Stimulated activated CD4-positive, alpha-beta T cell treated with anti-CD3 and anti-CD28 coated beads, Interleukin-15, amount 100 ng/mL, for 24 hours (primary cell): Measurements from ENCODE around the gene MAN2A2.
"Not testable (repeated sequence)": the region's sequence is repeated elsewhere in the genome, so short reads cannot be mapped to it uniquely, and the experiment has no call there.

ENCODE experiments used
- DNase-seq: peaks from one replicate; pipeline ENCODE4 v3.0.0-alpha.2; 2020

The MAN2A2 gene

DNA sequence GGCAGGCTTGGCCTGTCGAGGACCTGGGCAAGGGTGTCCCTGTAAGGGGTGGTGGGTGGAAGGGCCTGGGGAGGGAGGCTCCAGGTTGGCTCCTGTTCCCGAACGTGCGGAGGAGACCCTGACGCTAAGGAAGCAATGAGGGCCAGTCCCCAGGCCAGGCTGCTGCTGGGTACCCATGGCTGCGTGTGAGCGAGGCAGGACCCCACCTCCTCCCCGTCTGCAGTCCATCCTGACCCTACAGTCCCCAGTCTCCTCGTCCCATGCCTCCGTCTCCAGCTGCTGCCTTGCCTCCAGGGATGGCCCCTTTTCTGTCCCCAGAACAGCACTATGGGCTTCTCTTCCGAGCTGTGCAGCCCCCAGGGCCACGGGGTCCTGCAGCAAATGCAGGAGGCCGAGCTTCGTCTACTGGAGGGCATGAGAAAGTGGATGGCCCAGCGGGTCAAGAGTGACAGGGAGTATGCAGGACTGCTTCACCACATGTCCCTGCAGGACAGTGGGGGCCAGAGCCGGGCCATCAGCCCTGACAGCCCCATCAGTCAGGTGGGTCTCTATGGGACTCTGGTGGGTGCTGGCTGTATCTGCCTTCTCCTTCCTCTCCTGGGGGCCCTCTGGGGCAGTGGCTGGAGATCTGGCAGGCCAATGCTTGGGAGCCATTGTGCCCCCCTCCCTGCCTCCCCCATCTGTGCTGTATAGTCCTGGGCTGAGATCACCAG lies 18.2 kb upstream of the MAN2A2 start:
- no peak for DNase-seq

DNA sequence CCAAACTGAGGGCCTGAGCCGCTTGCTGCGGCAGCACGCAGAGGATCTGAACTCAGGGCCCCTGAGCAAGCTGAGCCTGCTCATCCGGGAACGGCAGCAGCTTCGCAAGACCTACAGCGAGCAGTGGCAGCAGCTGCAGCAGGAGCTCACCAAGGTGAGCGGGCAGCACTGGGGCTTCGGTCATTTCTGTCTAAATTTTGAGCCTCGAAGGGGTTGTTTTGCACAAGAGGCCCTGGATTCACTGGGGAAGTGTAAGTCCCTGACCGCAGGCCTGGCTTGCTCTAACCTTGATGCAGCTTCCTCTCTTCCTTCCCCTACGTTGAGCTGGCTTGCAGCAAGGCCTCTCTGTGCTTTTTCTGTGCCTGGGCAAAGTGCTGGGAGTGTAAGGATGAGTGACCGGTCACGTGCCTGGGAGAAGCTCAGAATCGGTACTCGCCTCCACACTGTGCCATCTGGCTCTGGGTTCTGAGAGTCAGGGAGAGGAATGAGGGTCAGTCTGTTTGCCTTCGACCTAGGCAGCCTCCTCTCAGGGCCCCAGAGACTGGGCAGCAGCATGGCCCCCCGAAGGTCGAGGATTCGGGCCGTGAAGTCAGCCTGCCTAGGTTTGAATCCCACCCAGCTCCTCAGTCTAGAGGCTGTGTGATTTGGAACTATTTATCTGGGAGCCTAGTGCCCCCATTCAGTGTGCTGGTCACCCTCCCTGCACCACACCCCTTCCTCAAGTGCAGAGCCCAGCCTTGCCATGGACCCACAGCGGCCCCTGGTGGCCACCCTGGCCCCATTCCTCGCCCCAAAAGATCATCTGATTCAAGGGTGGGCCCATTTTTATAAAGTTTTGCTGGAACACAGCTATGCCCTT lies 17.4 kb upstream of the MAN2A2 start:
- peak; percentile 88 for DNase-seq

DNA sequence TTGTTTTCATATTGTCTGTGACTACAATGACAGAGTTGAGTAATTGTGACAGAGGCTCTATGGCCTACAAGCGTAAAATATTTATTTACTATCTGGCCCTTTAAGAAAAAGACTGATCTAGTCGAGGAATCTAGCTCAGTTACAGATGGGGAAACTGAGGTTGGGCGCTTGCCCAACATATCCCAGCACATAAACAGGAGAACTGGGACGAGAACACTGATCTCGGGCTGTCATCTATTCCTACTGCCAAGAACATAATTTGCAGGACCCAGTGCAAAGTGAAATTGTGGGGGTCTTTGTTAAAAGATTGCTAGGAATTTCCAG lies 16.8 kb upstream of the MAN2A2 start:
- no peak for DNase-seq

DNA sequence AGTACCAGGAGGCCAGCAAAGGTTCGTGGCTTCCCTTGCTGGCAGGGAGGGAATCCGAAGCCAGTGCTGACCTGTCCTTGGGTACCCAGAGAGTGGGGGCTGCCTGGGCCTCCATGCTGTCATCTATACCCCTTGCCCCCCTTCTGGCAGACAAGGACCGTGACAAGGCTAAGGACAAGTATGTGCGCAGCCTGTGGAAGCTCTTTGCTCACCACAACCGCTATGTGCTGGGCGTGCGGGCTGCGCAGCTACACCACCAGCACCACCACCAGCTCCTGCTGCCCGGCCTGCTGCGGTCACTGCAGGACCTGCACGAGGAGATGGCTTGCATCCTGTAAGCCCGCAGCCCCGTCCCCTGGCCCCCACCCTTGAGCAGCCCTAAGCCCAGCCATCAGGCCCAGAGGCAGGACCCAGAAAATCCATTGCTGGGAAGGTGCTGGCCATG lies 16.0 kb upstream of the MAN2A2 start:
- DNase-seq, result no peak

DNA sequence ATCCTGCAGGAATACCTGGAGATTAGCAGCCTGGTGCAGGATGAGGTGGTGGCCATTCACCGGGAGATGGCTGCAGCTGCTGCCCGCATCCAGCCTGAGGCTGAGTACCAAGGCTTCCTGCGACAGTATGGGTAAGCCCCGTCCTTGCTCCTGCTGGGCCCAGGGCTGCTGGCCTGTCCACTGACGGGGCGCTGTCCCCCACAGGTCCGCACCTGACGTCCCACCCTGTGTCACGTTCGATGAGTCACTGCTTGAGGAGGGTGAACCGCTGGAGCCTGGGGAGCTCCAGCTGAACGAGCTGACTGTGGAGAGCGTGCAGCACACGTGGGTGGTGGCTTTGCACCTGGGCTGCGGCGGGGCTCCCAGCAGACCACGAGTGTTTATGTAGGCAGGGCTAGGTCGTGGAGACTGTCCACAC lies 13.8 kb upstream of the MAN2A2 start:
- no peak for DNase-seq

DNA sequence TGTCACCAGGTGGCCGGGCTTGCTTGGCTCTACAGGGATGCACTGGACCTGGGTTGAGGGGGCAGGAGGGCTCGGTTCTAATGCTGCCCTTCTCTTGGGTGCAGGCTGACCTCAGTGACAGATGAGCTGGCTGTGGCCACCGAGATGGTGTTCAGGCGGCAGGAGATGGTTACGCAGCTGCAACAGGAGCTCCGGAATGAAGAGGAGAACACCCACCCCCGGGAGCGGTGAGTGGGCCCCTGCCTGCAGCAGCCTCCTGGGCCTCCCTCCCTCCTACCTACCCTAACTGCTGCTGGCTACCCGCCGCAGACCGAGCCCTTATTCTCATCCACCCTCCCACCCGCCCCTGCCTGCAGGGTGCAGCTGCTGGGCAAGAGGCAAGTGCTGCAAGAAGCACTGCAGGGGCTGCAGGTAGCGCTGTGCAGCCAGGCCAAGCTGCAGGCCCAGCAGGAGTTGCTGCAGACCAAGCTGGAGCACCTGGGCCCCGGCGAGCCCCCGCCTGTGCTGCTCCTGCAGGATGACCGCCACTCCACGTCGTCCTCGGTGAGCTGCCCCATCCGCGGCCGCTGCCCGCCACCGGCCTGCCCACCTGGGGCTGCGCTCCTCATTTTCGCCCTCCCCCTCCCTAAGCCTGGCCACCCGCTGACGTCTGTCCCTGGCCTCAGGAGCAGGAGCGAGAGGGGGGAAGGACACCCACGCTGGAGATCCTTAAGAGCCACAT lies 13.2 kb upstream of the MAN2A2 start:
- DNase-seq, result no peak

DNA sequence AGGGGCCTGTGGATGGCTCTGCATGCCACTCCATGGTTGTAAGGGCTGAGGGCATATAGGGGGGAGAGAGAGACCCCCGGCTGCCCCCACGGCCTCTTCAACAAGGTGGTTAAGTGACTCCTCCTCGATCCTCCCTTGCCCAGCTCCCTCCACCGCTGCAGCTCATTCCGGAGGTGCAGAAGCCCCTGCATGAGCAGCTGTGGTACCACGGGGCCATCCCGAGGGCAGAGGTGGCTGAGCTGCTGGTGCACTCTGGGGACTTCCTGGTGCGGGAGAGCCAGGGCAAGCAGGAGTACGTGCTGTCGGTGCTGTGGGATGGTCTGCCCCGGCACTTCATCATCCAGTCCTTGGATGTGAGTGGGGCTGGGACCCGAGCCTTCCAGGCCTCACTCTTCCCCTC lies 12.3 kb upstream of the MAN2A2 start:
- DNase-seq, result no peak

DNA sequence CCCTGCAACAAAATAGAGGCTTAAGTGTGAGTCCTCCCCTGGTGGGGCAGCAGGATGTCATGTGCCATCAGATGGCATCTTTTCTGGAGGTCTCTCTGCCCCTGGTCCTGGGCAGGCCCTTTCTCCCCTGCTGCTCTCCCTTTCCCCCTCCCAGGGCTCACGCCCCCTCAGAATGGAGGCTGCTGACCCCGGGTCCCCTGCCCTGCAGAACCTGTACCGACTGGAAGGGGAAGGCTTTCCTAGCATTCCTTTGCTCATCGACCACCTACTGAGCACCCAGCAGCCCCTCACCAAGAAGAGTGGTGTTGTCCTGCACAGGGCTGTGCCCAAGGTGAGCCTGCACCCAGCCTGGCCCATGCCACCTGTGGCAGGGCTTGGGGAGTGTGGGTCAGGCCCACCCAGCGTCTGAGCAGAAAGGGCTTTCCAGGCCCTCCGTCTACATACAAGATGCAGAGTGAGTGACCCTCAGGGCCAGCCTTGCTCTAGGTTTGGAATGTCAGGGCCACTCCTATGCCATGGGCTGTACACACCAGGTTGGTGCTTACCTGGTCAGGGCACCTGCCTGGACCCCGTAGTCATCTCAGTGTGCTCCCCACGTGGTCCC lies 11.7 kb upstream of the MAN2A2 start:
- DNase-seq, result no peak

DNA sequence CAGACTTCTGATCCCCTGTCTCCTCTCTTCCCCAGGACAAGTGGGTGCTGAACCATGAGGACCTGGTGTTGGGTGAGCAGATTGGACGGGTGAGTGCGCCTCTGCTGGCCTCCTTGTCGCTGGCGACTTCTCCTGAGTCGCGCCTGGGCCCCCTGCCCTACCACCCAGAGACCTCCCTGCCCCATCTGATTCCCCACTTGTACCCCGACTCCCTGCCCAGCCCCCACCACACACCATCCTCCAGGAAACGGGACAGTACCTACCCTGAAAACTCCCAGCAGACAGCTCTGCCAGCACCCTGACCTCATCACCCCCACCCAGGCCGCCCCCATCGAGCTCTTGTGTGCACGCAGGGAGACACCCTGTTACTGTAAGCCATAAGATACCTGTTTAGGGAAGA lies 11.1 kb upstream of the MAN2A2 start:
- DNase-seq, result no peak

DNA sequence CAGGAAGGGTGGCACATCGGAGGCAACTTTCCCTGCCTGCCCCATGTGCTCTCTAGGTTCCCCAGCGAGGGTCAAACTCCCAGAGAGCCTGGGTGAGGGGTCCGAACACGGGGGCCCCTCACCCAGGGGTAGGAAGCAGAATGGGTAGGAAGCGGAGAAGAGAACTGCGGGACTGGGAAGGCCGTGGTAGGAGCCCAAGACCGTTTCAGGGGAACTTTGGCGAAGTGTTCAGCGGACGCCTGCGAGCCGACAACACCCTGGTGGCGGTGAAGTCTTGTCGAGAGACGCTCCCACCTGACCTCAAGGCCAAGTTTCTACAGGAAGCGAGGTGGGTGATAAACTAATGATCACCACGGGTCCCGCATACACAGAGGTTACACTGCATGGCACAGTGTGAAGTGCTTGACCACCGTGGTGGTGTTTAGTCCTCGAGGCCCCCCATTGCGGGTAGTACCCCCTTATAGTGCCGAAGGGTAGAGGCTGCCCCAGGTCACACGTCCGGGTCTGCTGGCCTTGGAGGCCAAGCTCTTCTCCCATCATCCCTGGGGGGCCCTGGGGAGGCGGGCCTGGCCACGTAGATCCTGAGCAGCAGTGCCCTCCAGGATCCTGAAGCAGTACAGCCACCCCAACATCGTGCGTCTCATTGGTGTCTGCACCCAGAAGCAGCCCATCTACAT lies 10.5 kb upstream of the MAN2A2 start:
- DNase-seq, result no peak

DNA sequence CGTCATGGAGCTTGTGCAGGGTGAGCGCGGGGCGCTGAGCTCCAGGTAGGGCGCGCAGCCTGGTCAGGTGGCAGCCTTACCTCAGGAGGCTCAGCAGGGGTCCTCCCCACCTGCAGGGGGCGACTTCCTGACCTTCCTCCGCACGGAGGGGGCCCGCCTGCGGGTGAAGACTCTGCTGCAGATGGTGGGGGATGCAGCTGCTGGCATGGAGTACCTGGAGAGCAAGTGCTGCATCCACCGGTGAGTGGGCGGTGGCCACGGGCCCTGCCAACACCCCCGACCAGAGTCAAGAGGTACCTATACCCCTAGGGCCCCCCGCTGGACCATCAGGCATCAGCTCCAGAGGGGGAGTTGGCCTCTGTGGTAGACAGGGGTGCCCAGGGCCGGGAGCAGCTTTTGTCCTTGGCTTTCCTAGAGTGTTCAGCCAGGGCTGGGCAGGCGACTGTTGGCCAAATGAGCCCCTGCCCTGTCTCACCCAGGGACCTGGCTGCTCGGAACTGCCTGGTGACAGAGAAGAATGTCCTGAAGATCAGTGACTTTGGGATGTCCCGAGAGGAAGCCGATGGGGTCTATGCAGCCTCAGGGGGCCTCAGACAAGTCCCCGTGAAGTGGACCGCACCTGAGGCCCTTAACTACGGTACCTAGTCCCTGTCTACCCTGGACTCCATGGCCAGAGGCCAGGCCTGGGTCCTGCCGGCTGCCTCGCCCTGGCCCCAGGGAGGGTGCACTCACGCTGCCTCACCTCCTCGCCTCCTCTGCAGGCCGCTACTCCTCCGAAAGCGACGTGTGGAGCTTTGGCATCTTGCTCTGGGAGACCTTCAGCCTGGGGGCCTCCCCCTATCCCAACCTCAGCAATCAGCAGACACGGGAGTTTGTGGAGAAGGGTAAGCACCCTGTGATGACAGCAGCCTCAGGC lies 9.7 kb upstream of the MAN2A2 start:
- no peak for DNase-seq

DNA sequence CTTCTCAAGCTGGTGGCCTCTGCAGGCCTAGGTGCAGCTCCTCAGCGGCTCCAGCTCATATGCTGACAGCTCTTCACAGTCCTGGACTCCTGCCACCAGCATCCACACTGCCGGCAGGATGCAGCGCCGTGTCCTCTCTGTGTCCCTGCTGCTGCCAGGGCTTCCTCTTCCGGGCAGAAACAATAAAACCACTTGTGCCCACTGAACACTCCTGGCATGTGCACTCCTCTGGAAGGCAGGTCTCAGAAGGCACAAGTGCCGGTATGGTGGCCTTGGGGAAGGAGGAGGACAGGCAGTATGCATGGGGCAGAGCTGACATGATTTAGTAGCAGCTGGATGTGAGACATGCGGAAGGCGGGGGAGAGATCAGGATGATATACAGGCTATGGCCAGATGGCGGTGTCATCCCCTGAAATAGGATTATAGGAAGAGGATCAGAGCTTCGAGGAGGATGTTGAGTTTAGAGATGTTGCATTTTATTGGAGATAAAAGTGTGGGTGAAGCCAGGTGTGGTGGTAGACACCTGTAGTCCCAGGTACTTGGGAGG lies 7.5 kb upstream of the MAN2A2 start:
- no peak for DNase-seq

DNA sequence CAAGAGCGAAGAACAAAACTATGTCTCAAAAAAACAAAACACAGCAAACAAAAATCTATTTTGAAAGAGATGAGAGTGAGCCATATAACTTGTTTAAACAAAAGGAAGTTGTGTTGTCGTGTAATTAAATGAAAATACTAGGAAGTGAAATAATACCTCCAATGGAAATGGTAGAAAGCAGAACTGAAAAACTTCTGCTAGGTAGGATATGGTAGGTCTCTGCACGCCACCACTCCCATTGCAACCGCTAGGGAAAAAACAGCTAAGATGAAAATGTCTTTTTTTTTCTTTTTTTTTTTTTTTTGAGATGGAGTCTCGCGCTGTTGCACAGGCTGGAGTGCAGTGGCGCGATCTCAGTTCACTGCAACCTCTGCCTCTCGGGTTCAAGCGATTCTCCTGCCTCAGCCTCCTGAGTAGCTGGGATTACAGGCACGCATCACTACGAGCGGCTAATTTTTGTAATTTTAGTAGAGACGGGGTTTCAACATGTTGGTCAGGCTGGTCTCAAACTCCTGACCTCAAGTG lies 5.9 kb upstream of the MAN2A2 start:
- DNase-seq, result not testable (repeated sequence)

DNA sequence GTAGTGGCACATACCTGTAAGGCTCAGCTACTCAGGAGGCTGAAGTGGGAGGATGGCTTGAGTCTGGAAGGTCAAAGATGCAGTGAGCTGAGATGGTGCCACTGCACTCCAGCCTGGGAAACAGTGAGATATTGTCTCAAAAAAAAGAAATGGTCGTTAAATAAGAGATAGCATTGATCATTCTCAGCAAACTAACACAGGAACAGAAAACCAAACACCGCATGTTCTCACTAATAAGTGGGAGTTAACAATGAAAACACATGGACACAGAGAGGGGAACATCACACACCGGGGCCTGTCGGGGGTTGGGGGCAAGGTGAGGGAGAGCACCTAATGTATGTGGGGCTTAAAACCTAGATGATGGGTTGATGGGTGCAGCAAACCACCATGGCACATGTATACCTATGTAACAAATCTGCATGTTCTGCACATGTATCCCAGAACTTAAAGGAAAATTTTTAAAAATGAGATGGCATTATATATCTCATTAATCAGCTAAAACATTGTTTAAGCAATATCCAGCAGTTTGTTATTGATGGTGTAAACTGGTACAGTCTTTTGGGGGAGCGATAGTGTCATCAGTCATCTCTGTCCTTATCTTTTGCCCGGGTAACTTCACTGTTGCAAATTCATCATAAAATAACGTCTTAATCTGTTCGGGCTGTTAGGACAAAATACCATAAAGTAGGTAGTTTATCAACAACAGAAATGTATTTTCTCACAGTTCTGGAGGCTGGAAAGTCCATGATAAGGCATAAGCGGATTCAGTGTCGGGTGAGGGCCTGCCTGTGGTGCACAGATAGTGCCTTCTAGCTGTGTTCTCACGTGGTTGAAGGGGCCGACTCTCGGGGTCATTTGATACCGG lies 1.7 kb upstream of the MAN2A2 start:
- no peak for DNase-seq

DNA sequence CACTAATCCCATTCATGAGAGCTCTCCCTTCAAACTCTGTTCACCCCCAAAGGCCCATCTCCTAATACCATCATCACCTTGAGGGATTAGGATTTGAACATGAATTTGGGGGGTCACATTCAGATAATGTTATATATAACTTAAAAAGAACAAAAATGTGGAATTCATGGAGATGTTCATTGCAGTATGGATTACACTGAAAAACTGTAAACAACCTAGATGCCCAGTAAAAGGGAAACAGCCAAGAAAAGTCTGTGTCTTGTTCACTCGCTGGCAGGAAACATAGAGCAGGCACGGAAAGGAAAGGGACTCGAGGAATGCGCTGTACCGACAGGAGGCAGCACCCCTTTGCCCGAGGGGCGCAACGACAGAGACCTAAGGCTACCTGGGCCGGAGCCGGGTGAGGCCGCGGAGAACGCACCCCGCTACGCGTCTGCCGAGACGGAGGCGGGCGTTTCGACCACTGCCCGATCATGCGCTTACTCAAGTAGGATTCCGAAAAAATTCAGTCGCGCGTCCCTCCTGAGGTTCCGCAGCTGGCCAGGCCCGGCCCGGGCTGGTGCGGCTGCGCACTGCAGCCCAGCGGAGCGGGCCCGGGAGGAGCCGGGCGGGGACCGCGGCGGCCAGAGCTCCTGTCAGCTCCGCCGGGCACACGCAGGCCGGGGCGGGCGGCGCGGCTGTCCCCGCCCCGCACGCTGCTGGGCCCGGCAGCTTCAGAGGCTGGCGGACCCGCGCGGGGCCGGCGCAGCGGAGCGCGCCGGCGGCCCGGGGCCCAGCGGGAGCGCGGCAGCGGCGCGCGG lies 862 bp upstream of the MAN2A2 start:
- DNase-seq, result peak; percentile 79

DNA sequence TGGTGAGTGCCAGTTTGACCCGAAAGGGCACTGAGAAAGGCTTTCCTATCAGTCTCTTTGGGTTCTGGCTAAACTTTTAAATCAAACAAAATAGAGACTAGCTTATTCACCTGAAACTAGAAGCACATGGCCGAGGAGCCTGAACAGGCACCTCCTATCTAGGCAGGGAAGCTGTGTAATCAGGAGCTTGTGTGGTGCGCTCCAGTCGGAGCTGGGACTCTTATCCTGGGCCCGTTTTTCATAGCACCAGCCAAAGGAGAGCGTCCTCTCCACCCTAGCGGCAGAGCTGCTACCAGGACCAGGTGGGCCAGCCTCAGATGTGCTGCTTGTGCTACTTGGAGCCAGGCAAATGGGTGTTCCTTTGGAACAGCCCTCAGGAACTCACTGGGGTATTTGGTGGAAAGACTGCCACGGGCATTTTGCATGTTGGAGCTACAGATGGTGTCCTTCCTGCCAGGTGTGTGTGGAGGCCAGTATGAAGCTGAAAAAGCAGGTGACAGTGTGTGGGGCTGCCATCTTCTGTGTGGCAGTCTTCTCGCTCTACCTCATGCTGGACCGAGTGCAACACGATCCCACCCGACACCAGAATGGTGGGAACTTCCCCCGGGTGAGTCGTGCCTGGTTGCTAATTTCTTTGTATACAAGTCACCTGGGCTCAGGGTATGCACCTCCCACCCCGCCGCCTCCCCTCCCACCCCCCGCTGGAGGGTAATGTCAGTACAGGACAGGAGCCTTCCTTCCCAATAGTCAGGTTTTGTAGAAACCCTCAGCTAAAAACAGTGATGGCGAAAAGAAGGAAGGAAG lies 833 bp downstream of the MAN2A2 start:
- DNase-seq, result no peak

DNA sequence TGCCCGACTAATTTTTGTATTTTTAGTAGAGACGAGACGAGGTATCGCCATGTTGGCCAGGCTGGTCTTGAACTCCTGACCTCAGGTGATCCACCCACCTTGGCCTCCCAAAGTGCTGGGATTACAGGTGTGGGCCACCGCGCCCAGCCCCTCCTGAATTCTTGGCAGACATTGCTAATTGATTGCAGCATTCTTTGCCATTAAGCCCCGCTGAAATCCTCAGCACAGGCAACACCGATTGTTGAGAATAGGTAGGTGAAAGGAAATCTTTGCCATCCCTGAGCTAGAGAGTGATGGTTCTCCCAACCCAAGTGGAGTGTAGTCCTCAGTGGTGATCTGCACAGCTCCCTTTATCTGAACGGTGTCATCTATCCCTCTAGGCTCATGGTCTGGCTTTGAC lies 1.6 kb downstream of the MAN2A2 start:
- DNase-seq, result no peak
